Measurements from ENCODE around the gene CARD19.

CARD19 gene

DNA sequence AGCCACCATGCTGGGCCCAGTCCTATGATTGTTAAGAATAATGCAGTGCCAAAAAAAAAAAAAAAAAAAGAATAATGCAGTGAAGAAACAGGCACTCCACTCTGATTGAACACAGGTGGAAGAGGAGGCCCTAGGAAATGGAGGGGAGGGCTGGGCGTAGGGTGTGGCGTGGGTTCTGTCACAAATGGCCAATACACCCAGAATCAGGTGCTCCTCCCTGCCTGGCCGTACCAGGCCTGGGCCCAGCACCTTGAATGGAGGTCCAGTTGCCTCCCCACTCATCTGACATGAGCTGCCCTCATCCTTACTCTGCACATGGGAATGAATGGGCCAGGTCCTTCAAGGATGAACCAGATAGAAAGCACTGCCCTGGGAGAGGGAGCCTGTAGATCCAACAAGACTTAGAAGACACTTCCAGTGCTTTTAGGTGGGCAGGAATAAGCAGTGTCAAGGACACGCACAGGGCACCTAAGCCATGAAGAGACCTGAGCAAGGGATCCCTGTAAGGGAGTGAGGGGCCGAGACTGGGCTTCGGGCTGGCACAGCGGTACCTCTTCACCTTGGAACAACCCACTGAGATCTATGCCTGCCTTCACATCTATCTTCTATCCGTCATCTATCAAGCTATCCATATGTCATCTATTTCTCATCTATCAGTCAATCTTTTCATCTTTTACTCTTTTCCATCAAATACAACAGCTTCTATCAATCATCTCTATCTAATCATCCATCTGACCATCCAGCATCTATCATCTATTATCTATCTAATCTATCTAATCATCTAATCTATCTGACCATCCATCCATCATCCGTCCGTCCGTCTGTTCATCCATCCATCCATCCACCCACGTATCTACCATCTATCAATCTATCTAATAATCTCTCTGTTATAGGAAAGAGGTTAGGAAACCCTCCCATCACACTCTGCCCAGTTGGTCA is 22.2 kb downstream of the CARD19 start:
- in situ Hi-C loops (cut with MboI; ENCODE audit: low sequenced_read_pairs) = no loop called here

DNA sequence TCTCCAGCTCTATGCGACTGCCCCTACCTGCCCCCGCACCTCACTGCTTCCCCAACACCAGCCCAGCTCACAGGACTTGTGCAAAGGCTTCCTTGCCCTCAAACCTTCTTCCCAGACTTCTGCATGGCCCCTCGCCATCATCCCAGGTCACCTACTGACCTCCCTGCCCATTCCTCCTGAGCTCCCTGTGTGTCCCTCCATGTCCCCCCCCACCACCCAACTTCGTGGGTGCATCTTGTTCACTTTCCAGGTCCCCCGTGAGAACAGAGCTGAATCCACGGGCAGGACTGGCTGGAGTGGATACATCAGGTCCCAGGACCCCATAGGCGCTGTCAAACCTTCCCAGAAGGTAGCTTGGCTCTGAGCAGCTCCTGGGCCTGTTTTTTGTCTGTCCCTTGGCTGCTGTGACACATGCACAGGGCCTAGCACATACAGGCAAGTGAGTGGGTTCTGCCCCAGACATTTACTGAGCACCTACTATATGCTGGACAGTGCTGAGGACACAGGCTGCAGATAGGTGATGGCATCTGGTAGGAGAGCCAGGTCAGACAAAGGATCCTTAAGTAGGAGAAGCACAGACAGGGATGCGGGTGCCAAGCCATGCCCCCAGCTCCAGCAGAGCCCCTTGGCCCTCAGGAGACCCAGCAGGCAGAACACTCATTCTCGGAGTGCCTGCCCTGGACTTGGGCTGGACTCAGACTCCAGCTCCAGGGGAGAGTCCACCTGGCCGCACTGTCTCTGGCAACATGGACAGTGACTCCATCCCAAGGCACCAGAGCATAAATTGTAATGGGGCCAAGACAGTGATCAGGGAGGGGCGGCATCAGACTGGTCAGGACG is 23.1 kb downstream of the CARD19 start:
- in situ Hi-C loops (cut with MboI; ENCODE audit: low sequenced_read_pairs) = no loop called here

DNA sequence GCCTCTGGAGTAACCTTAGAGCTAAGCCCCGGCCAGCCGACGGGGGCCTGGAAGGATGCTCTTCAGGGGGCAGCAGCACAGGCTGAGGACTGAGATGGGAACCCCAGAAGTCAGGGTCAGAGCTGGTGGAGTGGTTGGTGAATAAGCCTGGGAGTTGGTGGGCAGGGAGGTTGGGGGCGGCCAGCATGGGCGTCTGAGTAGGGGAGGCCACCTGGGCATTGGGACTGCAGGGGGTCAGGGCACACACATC is 23.6 kb downstream of the CARD19 start:
- in situ Hi-C loops (cut with MboI; ENCODE audit: low sequenced_read_pairs) = no loop called here

DNA sequence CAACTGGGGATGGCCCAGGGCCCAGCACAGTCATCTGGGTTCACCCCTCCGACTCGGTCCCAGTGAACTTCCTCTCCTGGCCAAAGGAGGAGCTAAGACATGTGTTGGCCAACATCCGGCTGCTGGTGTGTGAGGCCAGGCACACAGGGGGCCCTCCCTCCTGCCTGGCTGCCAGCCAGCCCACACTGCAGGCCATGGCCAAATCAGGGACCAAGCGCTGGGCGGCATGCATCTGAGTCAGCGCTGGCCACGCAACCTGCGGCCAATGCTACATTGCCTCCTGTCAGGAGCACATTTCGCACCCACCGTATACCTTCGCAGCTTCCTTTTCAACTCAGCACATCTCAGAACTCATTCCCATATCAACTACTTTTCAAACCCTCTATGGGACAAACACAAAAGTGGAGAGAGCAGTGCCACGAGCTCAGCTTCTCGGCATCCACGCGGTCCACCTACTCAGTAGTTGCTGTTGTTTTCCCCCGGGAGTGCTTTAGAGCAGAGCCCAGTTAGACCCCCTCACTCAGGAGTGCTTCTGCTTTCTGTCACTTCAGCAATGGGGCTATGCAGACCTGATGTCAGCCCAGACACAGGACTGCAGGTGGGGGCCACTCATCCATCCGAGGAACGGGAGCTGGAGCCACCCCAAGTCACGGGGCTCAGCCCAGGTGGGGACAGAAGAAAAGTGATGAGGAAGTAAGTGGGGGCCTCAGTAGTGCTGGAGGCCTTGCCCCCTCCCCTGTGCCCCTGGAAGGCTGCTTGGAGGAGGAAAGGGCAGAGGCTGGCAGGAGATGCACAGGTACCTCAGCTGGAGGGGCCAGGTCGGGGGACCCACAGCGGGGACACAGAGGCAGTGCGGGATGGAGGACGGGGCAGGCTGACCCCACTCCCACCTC is 24.2 kb downstream of the CARD19 start:
- in situ Hi-C loops (cut with MboI; ENCODE audit: low sequenced_read_pairs) = no loop called here

DNA sequence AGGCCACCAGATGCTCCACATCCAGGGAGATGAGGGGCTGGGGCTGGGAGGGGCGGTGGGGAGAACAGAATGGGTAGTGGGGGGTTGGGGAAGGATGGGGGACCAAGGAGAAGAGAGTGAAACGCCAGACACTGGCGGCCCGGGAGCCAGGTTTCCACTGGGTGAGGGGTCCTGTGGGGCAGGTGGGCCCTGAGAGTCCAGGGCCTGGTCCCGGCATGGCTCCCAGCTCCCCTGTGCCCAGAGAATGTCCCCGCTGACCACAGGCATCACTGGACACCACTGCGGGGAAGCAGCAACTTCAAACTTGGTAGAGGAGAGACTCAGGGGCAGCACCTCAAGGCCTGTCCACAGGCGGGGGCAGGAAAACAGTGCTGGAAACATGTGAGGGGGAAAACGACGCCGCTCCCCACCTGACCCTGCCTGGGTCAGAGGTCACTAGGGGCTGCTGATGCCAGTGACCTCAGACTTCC is 24.9 kb downstream of the CARD19 start:
- in situ Hi-C loops (cut with MboI; ENCODE audit: low sequenced_read_pairs) = no loop called here

DNA sequence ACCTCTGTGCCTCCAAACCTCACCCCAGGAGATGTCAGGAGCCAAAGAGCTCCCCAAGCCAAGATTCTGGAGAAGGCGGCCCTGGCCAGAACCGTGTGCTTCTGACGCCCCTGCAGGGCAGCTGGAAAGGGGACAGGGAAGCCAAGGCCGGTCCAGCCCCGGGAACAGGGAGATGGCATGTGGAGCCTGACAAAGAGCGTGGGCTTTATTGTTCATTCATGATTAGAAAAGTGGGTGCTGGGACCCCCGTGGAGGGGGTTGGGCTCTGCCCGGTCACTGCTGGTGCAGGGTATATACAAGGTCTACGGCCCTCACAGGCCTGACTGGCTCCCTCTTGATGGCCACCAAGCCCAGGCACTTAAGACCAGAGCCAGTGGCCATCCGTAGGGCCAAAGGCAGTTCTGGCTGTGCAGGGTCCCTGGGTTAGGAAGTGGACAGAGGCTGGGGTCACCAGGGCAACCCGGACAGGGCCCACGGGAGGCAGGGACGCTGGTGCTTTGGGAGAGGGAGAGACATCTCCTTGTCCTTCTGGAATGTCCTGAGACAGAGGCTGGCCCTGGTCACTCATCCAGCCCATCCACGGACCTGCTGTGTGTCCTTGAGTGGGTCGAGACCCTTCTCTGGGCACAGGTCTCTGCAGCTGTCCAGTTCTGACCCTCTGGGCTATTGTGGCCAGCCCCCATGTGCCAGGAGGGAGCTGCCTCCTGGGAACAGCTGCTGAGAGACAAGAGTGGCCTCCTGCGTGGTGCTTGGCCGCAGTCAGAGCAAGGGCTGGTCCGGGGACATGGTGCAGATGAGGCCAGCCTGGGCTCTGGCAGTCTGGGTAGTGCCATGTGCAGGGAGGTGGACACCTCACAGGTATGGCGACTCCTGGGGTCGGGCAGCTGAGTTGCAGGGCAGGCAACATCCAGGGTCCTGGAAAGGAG is 25.6 kb downstream of the CARD19 start:
- in situ Hi-C loops (cut with MboI; ENCODE audit: low sequenced_read_pairs) = no loop called here

DNA sequence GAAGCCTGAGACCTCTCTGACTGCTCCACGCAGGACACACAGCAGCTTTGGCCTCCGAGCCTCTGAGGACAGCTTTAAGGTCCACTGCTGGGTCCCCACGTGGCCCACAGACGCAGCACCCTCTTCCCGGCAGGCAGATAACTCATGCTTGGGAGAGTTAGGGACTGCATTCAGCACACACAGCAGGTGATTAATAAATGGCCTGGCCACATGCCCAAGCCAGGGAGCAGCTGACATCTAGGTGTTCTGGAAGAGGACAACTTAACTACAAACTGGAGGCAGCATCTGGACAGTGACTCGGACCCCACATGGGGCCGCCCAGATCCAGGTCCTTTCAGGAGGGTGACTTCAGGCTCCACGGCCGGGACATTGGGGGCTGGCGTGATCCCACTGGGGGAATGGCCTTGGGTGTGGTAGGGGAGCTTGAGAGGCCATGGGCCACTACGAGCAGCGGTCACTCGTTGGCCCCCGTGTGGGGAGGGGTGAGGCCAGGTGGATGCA is 26.8 kb downstream of the CARD19 start:
- in situ Hi-C loops (cut with MboI; ENCODE audit: low sequenced_read_pairs) = no loop called here

DNA sequence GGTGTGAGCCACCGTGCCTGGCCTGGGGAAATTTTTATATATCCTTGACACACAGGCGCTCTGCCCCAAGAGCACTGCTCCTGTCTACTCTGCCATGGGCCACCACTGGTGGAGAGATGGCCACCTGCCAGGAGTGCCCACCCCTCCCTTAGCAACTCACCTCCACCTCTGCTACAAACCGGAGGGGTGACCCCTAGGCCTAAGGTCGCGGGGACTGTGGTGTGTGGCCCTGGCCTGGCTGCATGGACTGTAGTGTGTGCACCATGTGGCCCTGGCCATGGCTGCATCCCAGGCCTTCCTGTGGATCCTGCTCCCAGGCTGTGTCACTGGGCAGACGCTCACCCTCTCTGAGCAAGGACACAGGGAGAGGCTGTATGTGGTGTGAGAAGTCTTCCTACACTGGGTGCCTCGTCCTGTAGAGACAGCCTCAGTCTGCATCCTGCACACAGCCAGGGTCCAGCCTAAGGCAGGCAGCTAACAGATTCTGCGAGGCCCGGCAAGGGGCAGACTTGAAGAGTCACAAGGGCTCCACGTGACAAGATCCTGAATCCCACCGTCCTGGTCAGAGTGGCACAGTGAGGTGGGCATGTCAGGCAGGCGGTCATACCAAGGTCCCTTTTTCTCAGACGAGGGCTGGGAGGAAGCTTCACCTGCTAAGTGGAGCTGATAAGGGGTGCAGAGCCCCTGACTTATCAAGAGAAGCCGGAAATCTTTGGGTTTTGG is 27.7 kb downstream of the CARD19 start:
- in situ Hi-C loops (cut with MboI; ENCODE audit: low sequenced_read_pairs) = no loop called here

DNA sequence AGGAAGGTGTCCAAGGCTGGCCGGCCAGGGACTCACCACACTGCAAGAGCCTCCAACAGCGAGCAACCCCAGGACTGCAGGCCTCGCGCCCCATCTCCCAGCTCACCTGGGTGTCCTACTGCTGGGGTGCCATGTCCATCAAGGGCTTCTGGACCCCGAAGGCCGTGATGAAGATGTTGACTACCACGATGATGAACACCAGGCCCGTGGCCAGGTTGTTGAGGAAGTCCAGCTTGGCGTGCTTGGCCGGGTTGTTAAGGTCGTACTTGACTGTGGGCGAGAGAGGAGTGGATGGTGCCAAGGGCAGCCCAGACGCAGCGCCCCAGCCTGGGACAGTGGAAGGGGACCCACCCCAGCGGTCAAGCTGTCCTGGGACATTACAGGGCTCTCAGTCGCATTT is 28.8 kb downstream of the CARD19 start:
- in situ Hi-C loops (cut with MboI; ENCODE audit: low sequenced_read_pairs) = no loop called here

DNA sequence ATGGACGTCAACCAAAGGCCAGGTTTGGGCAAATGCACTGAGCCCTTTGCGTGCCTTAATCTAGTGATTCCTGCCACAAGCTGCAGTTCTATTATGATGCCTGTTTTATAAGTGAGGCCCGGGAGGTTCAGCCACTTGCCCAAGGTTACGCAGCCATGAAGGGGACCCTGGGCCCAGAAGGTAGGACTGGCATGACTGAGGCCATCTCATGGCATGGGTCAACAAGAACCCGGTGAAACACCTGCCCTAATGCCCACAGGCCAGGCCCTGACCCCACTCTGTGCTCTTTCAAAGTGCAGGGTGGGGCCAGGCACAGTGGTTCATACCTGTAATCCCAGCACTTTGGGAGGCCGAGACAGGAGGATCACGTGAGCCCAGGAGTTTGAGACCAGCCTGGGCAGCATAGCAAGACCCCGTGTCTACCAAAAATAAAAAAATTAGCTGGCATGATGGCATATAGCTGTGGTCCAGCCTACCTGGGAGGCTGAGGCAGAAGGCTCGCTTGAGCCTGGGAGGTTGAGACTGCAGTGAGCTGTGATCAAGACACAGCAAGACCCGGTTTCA is 29.4 kb downstream of the CARD19 start:
- in situ Hi-C loops (cut with MboI; ENCODE audit: low sequenced_read_pairs) = no loop called here

DNA sequence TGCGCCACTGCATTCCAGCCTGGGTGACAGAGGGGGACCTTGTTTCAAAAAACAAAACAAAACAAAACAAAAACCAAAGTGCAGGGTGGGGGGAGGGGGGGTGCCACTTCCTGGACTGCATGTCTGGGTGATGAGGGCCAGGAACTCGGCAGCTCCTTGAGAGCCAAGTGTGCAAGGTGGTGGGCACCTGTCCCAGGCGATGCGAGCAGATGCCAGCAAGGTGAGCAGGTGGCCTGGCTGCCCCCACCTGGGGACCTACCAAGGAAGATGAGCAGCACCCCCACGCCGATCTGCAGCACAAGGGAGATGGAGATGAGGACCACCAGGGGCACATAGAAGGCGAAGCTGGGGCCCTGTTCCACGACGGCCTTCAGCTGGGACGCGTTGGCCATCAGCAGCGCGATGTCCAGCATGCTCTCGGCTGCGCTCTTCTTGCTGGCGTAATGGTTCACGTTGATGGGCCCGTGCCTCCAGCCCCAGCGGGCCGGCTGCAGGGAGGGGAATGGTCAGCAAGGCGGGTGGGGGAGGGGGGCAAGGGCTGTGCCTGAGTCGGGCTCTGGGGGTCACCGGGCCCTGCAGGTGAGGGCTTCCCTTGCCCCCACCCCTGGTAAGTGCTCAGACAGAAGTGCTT is 30.2 kb downstream of the CARD19 start:
- in situ Hi-C loops (cut with MboI; ENCODE audit: low sequenced_read_pairs) = no loop called here

DNA sequence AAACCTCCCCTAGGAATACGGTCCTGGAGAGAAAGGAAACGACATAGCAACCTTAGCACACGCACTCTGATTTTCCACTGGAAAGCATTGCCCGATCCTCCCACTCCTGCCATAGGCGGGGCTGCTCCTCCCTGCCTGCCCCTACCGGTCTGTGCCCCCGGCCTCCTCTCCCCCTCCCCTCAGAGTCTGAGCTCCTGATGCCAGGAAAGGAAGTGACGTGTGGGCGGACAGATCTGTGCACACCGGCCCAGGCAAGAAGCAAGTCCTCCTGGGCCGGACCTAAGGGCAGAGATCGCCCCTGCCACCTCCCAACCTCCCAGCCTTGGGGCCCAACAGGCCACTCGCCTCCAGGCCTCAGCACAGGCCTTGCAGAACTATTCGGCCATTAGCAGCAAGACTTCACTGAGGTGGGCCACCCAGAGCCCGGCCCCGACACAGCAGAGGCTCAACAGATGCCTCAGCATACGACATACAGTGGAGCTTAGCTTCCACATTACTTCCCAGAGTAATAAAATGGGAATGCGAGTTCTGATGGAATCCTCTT is 30.9 kb downstream of the CARD19 start:
- in situ Hi-C loops (cut with MboI; ENCODE audit: low sequenced_read_pairs) = no loop called here

DNA sequence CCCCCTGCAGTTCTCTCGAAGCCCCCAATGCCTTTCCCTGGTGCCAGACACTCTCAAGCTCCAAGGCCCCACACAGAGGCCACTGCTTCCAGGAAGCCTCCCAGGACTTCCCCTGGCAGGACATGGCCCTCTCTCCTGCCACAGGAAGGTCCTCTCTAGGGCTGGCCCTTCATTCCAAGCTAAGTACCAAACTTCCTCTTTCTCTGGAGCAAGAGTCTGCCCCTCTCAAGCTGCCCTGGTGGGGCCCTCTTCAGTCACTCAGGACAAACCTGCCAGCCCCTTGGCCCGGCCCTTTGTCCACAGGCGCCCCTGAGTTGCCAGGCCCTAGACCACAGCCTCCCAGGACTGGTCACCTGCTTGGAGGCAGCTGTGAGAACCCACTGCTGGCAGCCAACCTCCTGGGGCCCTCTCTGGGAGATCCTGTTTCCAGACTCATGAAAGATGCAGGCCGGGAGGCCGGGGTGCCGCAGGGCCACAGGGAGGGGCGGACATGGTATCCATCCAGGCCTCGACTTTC is 31.4 kb downstream of the CARD19 start:
- in situ Hi-C loops (cut with MboI; ENCODE audit: low sequenced_read_pairs) = no loop called here

DNA sequence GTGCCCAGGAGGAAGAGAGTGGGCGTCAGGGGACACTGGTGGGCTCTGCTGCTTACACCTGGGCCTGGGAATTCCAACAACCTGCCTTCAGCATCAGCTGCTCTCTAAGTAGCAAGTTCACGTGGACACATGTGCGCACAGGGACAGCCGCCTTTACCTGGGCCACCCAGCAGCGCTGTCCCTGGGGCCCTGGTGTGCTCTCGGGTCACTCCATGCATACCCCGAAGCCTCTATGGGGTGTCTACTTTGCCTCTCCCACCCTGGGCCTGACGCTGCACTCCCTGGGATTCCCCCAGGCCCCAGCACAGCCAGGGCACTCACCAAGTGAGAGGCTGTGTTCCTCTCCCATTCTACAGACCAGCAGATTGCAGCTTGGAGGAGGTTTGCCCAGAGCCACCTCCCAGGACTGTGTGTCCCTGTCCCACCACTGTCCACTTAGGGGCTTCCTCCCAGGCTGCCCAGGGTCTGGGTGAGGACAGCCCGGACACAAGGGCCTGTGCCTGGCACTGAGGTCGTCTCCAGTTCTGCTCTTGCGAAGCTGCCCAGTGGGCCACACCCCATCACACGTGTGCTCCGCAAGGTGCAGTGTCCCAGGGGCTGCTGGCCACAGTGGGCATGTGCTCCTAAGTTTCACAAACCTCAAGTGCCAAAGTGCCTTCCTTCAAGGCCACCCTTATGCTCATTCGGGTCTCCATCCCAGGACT is 32.1 kb downstream of the CARD19 start:
- in situ Hi-C loops (cut with MboI; ENCODE audit: low sequenced_read_pairs) = no loop called here

DNA sequence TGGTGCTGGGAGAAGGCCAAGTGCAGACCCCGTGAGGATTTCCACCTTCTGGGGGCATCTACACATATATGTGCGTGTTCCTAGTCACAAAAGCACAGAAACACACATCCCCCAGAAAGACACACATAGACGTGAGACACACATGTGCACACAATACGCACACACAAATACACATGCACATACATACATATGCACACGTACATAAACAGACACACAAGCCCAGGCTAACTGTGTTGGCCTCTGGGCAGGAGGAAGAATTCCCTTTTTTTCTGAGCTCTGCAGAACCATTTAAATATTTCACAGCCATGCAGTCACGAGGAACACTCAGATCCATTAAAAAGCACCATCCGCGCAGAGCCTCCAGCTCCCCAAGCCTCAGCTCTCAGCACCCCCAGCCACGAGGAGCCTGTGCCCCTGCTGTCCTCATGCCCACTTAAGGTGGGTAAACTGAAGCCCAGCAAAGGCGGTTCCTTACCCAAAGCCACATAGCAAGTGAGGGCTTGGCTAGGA is 32.8 kb downstream of the CARD19 start:
- in situ Hi-C loops (cut with MboI; ENCODE audit: low sequenced_read_pairs) = no loop called here

DNA sequence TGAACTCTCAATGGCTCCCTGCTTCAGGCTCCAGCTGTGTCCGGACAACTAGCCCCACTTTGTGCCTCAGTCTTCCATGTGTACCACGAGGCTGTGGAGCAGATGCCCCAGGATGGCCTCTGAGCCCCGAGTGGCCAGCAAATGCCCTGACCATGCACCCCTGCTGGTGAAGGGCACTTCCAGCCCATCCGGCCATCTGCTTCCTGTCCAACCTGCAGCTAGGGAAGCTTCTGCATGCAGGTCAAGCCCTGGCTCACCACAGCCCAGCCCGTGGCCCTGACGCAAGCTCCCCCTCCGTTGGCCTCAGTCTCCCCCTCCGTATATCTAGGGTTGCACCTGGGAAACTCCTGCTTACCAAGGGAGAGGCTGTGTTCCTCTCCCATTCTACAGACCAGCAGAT is 33.3 kb downstream of the CARD19 start:
- in situ Hi-C loops (cut with MboI; ENCODE audit: low sequenced_read_pairs) = no loop called here
